GM10266 (cell line): ENCODE measurements around the gene CEP85L.

ENCODE experiments used
- DNase-seq: peaks from one replicate; pipeline ENCODE4 v3.0.0; 2012; ENCODE audit errors: extremely low spot score
- CTCF ChIP-seq: IDR thresholded peaks from 2 replicates; pipeline ENCODE4 v1.5.1; 2012; ENCODE audit warnings: mild to moderate bottlenecking, low read depth; ENCODE audit not compliant: control insufficient read depth, insufficient read depth; ENCODE audit errors: missing control alignments

CEP85L gene

DNA sequence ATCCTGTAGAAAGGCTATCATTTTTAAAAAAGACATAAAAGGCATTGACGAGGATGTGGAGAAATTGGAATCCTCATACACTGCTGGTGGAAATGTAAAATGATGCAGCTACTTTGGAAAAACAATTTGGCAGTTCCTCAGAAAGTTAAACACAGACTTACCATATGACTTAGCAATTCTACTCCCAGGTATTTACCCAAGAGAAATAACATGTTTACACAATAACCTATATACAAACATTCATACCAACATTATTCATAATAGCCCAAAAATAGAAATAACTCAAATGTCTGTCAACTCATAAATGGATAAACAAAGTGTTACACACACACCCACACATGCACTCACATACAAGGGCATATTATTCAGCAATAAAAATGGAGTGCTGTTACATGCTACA lies 23.4 kb upstream of the CEP85L start:
- no peak for DNase-seq

DNA sequence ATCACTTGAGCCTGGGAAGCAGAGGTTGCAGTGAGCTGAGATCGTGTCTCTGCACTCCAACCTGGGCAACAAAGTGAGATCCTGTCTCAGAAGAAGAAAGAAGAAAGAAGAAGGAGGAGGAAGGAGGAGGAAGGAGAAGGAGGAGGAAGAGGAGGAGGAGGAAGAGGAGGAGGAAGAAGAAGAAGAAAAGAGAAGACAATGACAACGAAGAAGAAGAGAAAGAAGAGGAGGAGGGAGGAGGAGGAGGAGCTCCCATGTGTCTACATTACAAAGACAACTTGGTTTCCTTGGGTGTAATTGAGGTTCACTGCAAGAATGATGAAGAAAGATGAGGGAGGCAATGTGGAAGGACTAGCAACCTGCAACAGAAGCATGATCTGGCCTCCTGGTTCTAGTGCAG lies 21.3 kb upstream of the CEP85L start:
- no peak for TF ChIP-seq CTCF
- DNase-seq, result no peak

More for the DNA sequence above, 23.4 kb upstream of the CEP85L start:
- TF ChIP-seq CTCF, result no peak

GRCh38 chr6:118669561-118669960 lies 18.2 kb upstream of the CEP85L start:
- no peak for TF ChIP-seq CTCF

DNA sequence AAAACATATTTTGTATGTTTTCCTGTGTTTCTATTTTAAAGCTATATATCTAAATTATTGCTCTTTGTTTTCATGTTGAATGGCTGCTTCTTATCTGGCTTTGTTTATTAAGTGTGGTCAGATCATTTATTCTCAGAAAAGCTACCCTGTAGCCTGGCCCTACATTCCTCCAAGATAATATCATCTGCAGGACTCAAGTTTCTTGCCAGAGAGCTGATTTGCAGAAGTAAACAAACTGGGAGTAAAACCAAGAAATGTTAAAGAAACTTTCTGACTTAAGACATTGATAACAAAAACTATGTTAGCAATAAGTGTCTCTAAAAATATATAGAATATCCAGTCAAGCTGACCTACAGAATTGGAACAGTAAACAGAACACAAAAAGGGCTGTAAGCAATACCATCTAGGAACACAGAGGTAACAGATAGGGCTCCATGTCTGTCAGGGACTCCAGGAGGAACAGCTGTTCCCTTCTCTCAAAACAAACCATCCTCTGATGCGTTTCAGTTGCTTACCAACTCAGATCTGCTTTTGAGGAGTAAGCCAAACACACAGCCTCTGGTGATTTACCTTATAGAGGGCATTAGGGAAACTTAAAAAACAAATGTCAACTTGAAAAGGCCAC lies 17.5 kb upstream of the CEP85L start:
- no peak for DNase-seq
- TF ChIP-seq CTCF, result no peak

More at GRCh38 chr6:118669561-118669960, 18.2 kb upstream of the CEP85L start:
- no peak for DNase-seq

DNA sequence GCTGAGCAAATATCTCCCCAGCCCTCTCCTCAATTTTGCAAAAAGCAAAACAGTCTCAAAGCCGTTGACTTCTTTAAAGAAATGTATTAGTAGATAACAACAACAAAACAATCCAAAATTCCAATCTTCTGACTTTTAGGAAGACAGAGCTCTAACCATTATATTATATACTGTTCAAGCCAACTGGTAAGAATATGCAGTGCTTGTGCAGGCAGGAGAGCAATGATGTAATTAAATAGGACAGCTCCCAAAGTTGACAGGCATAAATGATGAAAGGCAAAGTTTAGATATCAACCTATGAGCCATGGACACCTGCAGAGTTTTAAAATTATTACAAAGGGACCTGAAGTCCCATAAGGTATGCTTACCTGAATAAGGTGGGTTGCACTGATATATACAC lies 16.6 kb upstream of the CEP85L start:
- TF ChIP-seq CTCF, result no peak
- no peak for DNase-seq

GRCh38 chr6:118665011-118665410 lies 13.6 kb upstream of the CEP85L start:
- TF ChIP-seq CTCF, result no peak
- DNase-seq, result no peak

GRCh38 chr6:118663993-118664985 lies 12.9 kb upstream of the CEP85L start:
- no peak for DNase-seq
- no peak for TF ChIP-seq CTCF
